GM23248 (cell line): Measurements from ENCODE around the gene SH3TC1.

ENCODE experiments used
- EZH2 ChIP-seq: fragments of 200-600 bp; sonication (generic); IDR thresholded peaks from 2 replicates; pipeline ENCODE4 v1.6.1; 2018; ENCODE audit warnings: antibody characterized with exemption, mild to moderate bottlenecking; ENCODE audit not compliant: insufficient read depth, poor library complexity, severe bottlenecking
- EZH2phosphoT487 ChIP-seq: fragments of 200-600 bp; sonication (generic); IDR thresholded peaks from 2 replicates; pipeline ENCODE4 v1.6.1; 2018; ENCODE audit warnings: antibody characterized with exemption, moderate library complexity, mild to moderate bottlenecking, low read depth; ENCODE audit not compliant: insufficient read depth

- TF ChIP-seq EZH2 (no peak), EZH2phosphoT487 (no peak)
These were observed 1.6 kb upstream of the SH3TC1 start for GRCh38 chr4:8197521-8197920.
